Nephron progenitor cell (in vitro differentiated cells): Measurements from ENCODE around the gene ZNF618.

ENCODE experiments used
- DNase-seq: peaks from one replicate; pipeline ENCODE4 v3.0.0; 2021
- H3K27ac Mint-ChIP-seq: 2 replicates; pipeline ENCODE4 v1.8.0; 2021; ENCODE audit warnings: mild to moderate bottlenecking, moderate library complexity, mixed read lengths
- H3K27me3 Mint-ChIP-seq: 2 replicates; pipeline ENCODE4 v1.8.0; 2021; ENCODE audit warnings: mild to moderate bottlenecking, low read depth, mixed read lengths; ENCODE audit not compliant: poor library complexity
- H3K36me3 Mint-ChIP-seq: 2 replicates; pipeline ENCODE4 v1.8.0; 2021; ENCODE audit warnings: low read depth, mixed read lengths
- H3K4me1 Mint-ChIP-seq: 2 replicates; pipeline ENCODE4 v1.8.0; 2021; ENCODE audit warnings: mixed read lengths
- H3K4me3 Mint-ChIP-seq: 2 replicates; pipeline ENCODE4 v1.8.0; 2021; ENCODE audit warnings: mild to moderate bottlenecking, moderate library complexity, mixed read lengths
- H3K9me3 Mint-ChIP-seq: 2 replicates; pipeline ENCODE4 v1.8.0; 2021; ENCODE audit warnings: mild to moderate bottlenecking, moderate library complexity, mixed read lengths
- CTCF ChIP-seq: fragments of 200-600 bp; sonication (generic); IDR thresholded peaks from 2 replicates; pipeline ENCODE4 v1.5.0; 2021; ENCODE audit warnings: antibody characterized with exemption

The ZNF618 gene

GRCh38 chr9:113973226-113973625, 97.1 kb downstream of the ZNF618 start:
- no peak for TF ChIP-seq CTCF
- no peaks in the 10 kb centered on the region for H3K4me1 Mint-ChIP-seq
- peaks cover 3% of the 10 kb centered on the region for H3K27me3 Mint-ChIP-seq
- peak overlapping the region; percentile 29 for H3K27ac Mint-ChIP-seq
- H3K36me3 Mint-ChIP-seq: peaks cover 44% of the 10 kb centered on the region
- no peak for DNase-seq
- no peak overlapping the region for H3K4me3 Mint-ChIP-seq
- H3K9me3 Mint-ChIP-seq: peaks cover 22% of the 10 kb centered on the region

- peaks cover 37% of the 10 kb centered on the region for H3K36me3 Mint-ChIP-seq
- peaks cover 3% of the 10 kb centered on the region for H3K27me3 Mint-ChIP-seq
- peaks cover 20% of the 10 kb centered on the region for H3K9me3 Mint-ChIP-seq
- H3K27ac Mint-ChIP-seq: no peak overlapping the region
- H3K4me1 Mint-ChIP-seq: no peaks in the 10 kb centered on the region
- no peak for TF ChIP-seq CTCF
- H3K4me3 Mint-ChIP-seq: no peak overlapping the region
- no peak for DNase-seq
Observed at GRCh38 chr9:113973963-113974413, 97.9 kb downstream of the ZNF618 start.

- Mint-ChIP-seq H3K4me1 (no peaks in the 10 kb centered on the region), H3K27me3 (peaks cover 3% of the 10 kb centered on the region)
- DNase-seq: no peak
Observed at GRCh38 chr9:113976915-113977314, 100.8 kb downstream of the ZNF618 start.

GRCh38 chr9:113978725-113979342, 102.7 kb downstream of the ZNF618 start:
- no peaks in the 10 kb centered on the region for H3K27me3 Mint-ChIP-seq
- no peaks in the 10 kb centered on the region for H3K9me3 Mint-ChIP-seq
- H3K27ac Mint-ChIP-seq: no peak overlapping the region
- DNase-seq: no peak
- no peak overlapping the region for H3K4me3 Mint-ChIP-seq
- peaks cover 7% of the 10 kb centered on the region for H3K36me3 Mint-ChIP-seq
- no peaks in the 10 kb centered on the region for H3K4me1 Mint-ChIP-seq
- TF ChIP-seq CTCF: no peak

More at GRCh38 chr9:113976915-113977314, 100.8 kb downstream of the ZNF618 start:
- no peak for TF ChIP-seq CTCF
- Mint-ChIP-seq H3K9me3 (no peaks in the 10 kb centered on the region), H3K36me3 (peaks cover 7% of the 10 kb centered on the region), H3K27ac (no peak overlapping the region), H3K4me3 (no peak overlapping the region)

DNA sequence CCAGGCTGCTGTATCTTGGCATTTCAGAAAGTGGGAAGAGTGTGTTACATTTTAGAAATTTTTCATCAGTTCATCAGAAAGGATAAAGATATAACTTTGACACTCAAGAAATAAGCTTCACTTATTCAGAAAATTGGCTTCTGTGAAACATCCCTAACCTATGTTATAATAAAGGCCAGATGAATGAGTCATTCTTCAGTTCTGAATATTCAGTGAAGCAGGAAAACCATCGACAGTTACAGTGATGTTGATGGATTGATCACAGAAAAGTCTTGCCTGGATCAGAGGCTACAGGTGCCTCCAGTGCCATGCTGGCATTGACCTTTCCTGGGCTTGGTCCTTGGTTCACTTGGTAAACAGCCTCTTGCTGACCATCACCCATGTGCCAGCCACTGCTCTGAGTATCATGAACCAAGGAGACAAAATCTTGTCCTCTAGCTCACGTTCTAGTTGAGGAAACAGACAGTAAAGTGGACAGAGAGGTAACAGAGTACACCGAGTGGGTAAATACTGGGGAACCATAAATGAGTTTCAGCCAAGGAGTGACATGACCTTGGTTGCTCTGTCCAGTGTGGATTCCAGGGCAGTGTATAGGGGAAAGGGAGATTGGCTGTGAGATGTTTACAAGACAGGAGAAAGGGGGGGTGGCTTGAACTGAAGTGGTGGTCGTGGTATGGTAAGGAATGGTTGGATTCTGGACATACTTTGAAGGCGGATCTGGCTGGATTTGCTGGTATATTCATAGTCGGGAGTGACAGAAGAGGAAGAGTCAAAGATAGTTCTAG, 103.4 kb downstream of the ZNF618 start:
- no peaks in the 10 kb centered on the region for H3K27me3 Mint-ChIP-seq
- H3K4me3 Mint-ChIP-seq: no peak overlapping the region
- peaks cover 7% of the 10 kb centered on the region for H3K36me3 Mint-ChIP-seq
- no peaks in the 10 kb centered on the region for H3K4me1 Mint-ChIP-seq
- H3K9me3 Mint-ChIP-seq: no peaks in the 10 kb centered on the region
- DNase-seq: no peak
- no peak for TF ChIP-seq CTCF
- no peak overlapping the region for H3K27ac Mint-ChIP-seq
